Posterior cingulate gyrus (tissue), 11 donors: ENCODE data around the gene ZMAT2.
A peak's percentile ranks its signal among the peaks of the same experiment; 100 is the strongest.
"Not testable (repeated sequence)": the region's sequence is repeated elsewhere in the genome, so short reads cannot be mapped to it uniquely, and the experiment has no call there.

Source experiments
- DNase-seq, 10 donors: peaks; one replicate each; pipeline versions ENCODE4 v3.0.0 to v3.0.0-alpha.2; 2020 to 2021; ENCODE audit warnings: mixed read lengths in 3 of 10
- intact Hi-C: fragments of 100-400 bp; cut with DNase I; formaldehyde crosslinking; loops from one replicate; pipeline ENCODE4 v1.15.1; 2023

ZMAT2 gene

GRCh38 chr5:140696891-140697492 is 3.3 kb upstream of the ZMAT2 start:
- intact Hi-C loops, result no loop called here
- peak in 1 of 10 donors; percentile 63 for DNase-seq

GRCh38 chr5:140707812-140708211 is 7.6 kb downstream of the ZMAT2 start:
- intact Hi-C loops, result no loop called here
- no peak for DNase-seq

- DNase-seq, intact Hi-C loops: not testable (repeated sequence)
These were observed 8.5 kb downstream of the ZMAT2 start for GRCh38 chr5:140708787-140709186.

GRCh38 chr5:140710899-140711552 is 10.8 kb downstream of the ZMAT2 start:
- peak; percentile 40 to 96 (median 67) for DNase-seq
- intact Hi-C loops, result loop anchor here (10.0 kb wide), 1 partner anchor 346 kb away; the partner anchor contains the start of gene SLC4A9

- no peak for DNase-seq
- intact Hi-C loops, result loop anchor here (10.0 kb wide), 1 partner anchor 347 kb away; the partner anchor contains the start of gene SLC4A9
These were observed 11.5 kb downstream of the ZMAT2 start for GRCh38 chr5:140711794-140712193.

GRCh38 chr5:140713562-140714094 is 13.4 kb downstream of the ZMAT2 start:
- DNase-seq, result no peak
- intact Hi-C loops, result loop anchor here (10.0 kb wide), 1 partner anchor 349 kb away; the partner anchor contains the start of gene SLC4A9

GRCh38 chr5:140716238-140716637 is 16.0 kb downstream of the ZMAT2 start:
- DNase-seq, result not testable (repeated sequence)
- intact Hi-C loops, result loop anchor here (10.0 kb wide), 1 partner anchor 351 kb away; the partner anchor contains the start of gene SLC4A9

GRCh38 chr5:140718266-140718592 is 18.0 kb downstream of the ZMAT2 start:
- intact Hi-C loops, result loop anchor here (10.0 kb wide), 1 partner anchor 353 kb away; the partner anchor contains the start of gene SLC4A9
- DNase-seq, result no peak

- DNase-seq, intact Hi-C loops: not testable (repeated sequence)
These were observed 20.5 kb downstream of the ZMAT2 start for GRCh38 chr5:140720738-140721137.

- DNase-seq, intact Hi-C loops: not testable (repeated sequence)
These were observed 21.1 kb downstream of the ZMAT2 start for GRCh38 chr5:140721395-140721794.

- no peak for DNase-seq
- intact Hi-C loops, result no loop called here
These were observed 25.7 kb downstream of the ZMAT2 start for GRCh38 chr5:140725799-140726471.

GRCh38 chr5:140733098-140733497 is 32.9 kb downstream of the ZMAT2 start:
- intact Hi-C loops, result no loop called here

GRCh38 chr5:140734354-140734753 is 34.1 kb downstream of the ZMAT2 start:
- no peak for DNase-seq
- intact Hi-C loops, result no loop called here

More at GRCh38 chr5:140733098-140733497, 32.9 kb downstream of the ZMAT2 start:
- no peak for DNase-seq

- no peak for DNase-seq
- intact Hi-C loops, result no loop called here
These were observed 37.2 kb downstream of the ZMAT2 start for GRCh38 chr5:140737486-140737885.

GRCh38 chr5:140741967-140742366 is 41.7 kb downstream of the ZMAT2 start:
- no peak for DNase-seq
- intact Hi-C loops, result no loop called here

GRCh38 chr5:140753561-140753960 is 53.3 kb downstream of the ZMAT2 start:
- intact Hi-C loops, result no loop called here
- peak in 1 of 10 donors; percentile 66 for DNase-seq
